C4-2B (cell line): ENCODE data around the gene BTLA.

Source experiments
- ZFX ChIP-seq: fragments of 450-650 bp; IDR thresholded peaks from 2 replicates; pipeline ENCODE4 v1.6.1; 2017
- TF ChIP-seq, protein P1 (sequence below): fragments of 450-650 bp; conservative IDR thresholded peaks from 2 replicates; pipeline ENCODE4 v1.5.1; 2017; ENCODE audit warnings: mild to moderate bottlenecking

GRCh38 chr3:112486811-112487505 is 12.3 kb downstream of the BTLA start:
- TF ChIP-seq, protein P1, sequence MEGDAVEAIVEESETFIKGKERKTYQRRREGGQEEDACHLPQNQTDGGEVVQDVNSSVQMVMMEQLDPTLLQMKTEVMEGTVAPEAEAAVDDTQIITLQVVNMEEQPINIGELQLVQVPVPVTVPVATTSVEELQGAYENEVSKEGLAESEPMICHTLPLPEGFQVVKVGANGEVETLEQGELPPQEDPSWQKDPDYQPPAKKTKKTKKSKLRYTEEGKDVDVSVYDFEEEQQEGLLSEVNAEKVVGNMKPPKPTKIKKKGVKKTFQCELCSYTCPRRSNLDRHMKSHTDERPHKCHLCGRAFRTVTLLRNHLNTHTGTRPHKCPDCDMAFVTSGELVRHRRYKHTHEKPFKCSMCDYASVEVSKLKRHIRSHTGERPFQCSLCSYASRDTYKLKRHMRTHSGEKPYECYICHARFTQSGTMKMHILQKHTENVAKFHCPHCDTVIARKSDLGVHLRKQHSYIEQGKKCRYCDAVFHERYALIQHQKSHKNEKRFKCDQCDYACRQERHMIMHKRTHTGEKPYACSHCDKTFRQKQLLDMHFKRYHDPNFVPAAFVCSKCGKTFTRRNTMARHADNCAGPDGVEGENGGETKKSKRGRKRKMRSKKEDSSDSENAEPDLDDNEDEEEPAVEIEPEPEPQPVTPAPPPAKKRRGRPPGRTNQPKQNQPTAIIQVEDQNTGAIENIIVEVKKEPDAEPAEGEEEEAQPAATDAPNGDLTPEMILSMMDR: no peak
- TF ChIP-seq ZFX: no peak
